GM19025 (cell line): Measurements from ENCODE around the gene PPID.
A peak's percentile ranks its signal among the peaks of the same experiment; 100 is the strongest.
"Not testable (repeated sequence)": the region's sequence is repeated elsewhere in the genome, so short reads cannot be mapped to it uniquely, and the experiment has no call there.

ENCODE experiments used
- ATAC-seq: cut with Tn5 transposase; IDR thresholded peaks from one replicate; pipeline ENCODE4 v1.9.1; 2021; ENCODE audit warnings: mild to moderate bottlenecking, low read depth, moderate library complexity; ENCODE audit not compliant: unreplicated experiment

The PPID gene

DNA sequence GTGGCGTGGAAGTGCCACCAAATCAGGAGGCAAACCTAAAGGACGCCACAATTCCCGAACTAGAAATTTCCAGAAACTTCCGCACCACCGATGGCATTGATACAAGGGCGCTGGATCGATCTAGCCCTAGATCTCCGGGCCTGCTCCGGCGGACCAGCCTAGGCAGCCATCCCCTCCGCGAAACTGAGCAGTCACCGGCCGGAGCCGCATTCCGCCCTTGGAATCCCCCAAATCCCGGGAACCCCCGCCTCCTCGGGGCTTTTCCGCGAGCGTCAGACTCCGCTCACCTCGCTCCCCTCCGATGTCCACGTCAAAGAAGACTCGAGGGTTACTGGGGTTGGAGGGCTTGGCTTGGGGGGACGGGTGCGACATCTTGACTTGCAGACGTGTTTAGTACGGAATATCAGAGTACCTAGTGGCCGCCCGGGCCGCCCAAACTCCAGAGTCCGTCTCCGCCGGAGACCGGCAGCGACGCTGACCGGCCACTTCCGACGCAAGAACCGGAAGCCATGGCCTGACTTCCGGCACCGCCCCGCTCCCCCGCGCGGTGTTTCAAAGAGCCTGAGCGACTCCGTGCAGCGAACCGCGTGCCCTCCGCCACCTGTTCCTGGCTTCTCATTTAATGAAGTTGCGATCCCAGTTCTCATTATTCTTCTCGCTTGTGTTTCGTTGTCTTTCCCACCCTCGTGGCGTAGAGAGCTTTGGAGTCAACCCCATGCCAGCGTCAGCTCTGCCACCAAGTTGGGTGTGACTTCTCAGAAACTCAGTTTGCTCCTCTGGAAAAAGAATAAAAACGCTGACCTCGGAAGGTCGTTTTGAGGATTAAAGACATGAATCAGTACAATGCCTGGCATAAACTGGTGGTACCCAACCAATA lies at the start of gene PPID:
Gene PPID (minus strand): TSS at position 480 of the 877 bp plus-strand sequence. CDS start 108 bp downstream, at position 372.
- peak; percentile 95 for ATAC-seq

DNA sequence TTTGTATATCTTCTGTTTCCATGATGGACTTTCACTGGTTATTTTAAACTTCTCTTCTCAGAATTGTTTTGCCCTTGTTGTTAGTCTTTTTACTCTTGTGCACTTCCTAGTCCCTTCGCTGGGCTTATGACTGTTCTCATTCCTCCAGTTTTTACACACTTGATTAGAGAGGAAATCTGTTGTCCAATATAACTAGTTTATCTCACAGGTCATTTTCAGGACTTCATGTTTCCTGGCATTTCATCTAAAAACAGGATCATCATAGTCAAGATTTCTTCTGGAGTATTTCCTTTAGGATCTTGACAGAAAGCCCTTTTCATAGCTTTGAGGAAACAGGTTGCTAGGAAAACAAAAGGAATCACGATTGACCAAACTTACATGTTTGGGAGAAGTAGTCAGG lies 48.6 kb upstream of the PPID start:
- no peak for ATAC-seq

DNA sequence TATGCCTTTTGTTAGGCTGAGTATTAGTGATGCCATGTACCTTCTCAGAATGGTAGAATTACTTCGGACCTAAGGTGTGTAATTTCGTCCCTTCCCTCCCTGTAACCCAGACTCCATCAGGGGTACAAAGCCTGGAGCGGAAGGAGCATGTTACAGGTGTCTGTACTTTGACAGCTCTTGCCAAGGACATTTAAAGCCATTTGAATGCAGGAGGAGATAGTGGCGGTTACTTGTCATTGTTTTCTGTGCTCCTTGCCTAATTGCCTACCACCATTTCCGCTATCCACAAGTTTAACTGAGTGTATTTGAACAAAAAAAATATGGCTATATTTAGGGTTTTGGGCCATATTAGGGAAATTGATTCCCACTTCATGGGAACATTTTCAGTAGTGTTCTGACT lies 47.5 kb upstream of the PPID start:
- ATAC-seq: no peak

DNA sequence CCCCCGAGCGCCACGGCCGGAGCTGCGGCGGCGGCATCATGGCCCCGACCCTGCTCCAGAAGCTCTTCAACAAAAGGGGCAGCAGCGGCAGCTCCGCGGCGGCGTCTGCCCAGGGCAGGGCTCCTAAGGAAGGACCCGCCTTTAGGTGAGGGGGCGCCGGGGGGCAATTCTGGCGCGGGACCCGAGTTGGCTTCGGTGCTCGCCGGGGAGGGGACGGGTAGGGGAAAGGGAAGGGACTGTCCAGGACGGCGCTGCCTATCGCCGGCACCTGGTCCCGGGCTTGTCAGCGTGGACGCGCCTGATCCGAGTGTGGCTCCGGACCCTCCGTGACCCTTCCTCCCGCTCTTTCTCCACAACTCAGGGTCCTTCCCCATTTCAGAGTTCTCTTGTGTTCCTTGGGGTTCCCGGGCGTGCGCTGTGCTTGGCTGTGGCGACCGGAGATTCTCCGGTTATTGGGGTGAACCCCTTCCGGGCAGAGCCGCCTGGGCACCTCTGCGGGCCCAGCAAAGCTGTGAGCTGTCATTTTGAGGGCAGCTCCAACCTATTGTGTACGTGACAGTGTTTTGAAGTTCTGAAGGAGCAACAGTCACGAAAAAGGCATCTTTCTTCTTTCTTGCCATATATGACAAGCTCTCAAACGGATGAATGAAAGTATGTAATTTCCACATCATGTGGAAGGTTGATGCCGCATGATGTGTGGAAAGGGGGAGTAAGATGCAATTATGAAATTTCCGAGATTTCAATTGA lies 46.2 kb upstream of the PPID start:
- ATAC-seq: peak; percentile 27

DNA sequence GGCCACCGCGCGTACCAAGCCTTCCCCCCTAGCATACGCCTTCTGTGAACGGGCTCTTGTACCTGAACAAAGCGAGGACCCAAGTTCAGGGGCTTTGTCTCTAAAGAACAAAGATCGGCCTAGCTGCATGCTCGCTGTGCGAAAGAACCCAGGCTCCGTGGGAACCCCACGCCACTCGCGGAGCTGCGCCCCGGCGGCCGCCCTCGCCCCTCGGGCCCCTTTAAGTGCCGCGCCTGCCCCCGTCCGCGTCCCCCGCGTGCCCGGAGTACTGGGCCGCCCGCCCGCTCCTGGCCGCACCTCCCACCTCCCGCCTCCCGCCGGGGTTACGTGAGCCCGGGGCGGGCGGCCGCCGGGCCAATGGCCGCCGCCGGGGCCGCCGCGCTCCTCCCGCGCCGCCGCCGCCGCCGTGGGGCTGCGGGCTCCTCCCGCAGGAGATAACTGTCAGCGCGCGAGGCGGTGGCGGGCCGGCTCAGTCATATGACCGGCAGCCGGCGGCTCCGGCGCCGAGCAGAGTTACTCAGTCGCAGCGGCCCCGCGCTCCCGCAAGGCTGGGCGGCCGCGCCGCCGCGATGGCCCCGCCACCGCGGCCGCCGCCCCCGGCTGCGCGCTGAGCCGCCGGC lies 45.5 kb upstream of the PPID start, which contains the start of gene FNIP2:
Gene FNIP2 (plus strand): TSS at position 472 of the 620 bp plus-strand sequence. CDS start 187 bp downstream, outside the sequence.
- peak; percentile 89 for ATAC-seq

DNA sequence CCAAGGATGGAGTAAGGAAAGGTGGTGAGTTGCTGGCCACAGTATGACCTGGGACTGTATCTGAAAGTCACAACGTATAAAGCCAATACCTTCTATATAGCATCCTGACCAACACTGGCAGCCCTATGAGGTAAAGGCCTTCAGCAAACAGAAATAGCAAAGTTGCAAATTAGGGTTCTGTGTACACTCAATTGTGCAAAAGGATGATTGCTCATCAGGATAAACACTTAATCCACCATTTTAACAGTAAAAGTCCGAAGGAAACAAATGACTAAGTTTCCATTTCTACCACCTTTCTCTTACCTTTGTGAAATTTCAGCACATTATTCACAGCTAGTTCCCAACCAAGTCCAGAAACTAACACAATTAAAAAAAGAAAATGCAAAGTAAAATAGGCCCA lies 44.3 kb upstream of the PPID start:
- no peak for ATAC-seq

DNA sequence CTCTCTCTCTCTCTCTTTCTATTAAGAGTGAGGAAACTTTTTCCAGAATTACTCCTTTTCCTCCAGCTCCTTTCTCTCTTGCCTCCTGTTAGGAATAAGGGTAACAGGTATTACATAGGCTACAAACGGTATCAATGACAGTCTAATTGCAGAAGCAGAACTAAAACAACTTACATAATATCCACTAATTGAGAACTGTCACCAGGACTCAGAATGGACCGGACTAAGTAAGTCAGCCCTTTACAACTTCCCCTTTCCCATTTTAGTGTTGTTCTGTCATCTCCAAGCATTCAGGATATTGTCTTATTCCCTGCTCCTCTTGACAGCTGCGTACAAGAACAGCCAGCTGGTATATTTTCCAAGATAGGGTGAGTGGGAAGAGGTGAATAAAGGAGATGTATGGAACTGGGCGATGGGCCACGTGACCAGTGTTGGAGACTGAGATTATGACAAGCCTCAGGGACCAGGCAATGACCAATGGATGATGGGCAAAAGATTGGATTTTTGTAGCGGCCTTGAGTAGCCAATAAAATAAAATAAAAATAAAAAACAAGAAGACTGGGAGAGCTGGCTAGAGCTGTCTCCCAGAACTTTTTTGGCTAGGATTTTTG lies 43.3 kb upstream of the PPID start:
- no peak for ATAC-seq

DNA sequence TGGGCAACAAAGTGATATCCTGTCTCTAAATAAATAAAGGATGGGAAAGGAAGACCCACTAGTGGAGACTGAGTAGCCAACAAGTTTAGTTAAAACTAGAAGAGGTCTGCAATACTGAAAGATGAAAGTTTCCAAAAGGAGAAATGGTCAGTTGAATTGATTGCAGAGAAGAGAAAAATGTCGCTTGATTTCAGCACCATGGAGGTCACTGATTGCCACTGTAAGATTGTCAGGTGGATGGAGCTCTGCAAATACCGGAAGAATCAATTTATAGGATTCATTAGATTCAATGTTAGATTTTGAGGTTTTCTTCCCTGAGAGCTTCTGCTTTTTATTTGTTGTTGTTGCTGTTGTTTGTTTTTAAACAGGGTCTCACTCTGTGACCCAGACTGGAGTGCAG lies 40.3 kb upstream of the PPID start:
- ATAC-seq: no peak

DNA sequence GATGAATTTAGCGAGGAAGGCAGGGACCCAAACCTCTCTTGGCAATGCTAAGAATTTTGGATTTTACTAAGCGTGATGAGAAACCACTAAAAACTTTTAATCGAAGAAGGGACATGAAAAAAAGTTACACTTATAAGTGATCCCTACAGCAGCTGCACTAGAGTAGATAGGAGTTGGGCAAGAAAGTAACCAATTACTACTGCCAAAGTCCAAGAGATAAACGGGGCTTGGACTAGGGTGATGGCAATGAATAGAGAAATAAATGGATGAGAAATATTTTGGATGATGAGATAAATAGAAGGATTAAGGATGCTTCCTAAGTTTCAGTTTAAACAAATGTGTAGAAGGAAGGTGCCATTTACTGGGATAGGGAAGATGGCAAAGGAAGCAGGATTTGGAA lies 39.4 kb upstream of the PPID start:
- no peak for ATAC-seq

DNA sequence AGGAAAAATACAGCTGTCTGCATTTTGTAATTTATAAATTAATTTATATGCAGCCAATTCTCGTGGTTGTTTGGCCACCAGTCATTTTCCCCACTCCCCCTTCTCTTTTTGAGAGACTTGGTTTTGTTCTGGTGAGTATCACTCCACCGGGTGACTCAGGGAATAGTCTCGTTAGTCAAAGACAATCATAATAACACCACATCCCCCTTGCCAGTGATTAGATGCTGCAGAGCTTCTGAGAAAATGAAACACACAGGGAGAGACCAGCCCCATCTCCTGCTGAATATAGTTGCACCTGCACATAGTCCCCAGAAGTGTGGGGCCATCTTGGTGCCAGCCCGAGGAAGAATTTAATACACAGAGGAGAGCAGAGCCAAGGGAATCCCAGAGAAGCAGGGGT lies 37.7 kb upstream of the PPID start:
- no peak for ATAC-seq

DNA sequence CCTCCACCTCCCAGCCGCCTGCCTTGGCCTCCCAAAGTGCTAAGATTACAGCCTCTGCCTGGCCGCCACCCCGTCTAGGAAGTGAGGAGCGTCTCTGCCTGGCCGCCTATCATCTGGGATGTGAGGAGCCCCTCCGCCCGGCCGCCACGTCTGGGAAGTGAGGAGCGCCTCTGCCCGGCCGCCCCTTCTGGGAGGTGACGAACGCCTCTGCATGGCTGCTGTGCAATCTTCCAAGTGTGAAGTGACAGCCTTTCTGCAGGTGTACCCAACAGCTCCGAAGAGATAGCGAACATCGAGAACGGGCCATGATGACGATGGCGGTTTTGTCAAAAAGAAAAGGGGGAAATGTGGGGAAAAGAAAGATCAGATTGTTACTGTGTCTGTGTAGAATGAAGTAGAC lies 36.3 kb upstream of the PPID start:
- ATAC-seq: not testable (repeated sequence)

DNA sequence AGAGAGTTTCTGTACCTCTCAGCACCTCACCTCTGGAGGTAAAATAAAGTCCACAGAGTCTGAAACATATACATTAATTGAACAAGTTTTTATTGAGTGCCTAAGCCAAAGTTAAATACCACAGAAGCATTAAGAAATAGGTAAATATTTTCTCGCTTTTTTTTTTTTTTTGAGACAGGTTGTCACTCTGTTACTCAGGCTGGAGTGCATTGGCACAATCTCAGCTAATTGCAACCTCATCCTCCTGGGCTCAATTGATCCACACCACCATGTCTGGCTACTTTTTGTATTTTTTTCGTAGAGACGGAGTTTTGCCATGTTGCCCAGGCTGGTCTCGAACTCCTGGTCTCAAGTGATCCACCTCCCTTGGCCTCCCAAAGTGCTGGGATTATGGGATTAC lies 35.5 kb upstream of the PPID start:
- ATAC-seq: no peak

DNA sequence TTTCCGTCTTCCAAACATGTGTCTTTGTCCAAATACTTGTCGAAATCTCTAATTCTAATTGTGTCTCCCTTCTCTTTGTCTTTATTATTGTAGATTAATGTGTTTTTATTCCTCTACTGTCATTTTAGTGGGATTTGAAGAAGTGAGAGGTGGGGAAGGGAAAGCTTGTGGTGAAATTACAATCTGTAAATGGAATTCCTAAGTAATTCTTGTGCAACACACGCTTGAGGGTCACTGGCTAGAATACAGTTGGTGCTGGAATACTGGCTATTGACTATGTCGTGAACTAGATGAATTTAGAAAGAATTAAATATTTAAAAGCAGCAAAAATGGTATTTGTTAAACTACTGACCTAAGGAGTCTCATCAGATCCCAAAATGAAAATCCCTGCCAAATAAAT lies 34.9 kb upstream of the PPID start:
- ATAC-seq: no peak

DNA sequence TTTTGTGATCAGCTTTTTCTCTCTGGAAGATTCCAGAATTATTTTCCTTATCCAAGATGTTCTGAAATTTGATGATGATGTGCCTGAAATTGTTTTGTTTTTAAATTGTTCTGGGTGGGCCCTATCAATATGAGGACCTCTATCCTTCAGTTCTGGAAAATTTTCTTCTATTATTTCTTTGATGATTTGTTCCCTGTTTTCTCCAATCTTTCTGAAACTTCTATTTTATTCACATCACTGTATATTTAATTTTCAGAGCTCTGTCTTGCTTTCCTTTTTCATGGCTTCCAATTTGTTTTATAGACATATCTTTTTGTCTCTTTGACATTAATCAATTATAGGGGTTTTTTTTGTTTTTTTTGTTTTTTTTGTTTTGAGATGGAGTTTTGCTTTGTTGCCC lies 33.4 kb upstream of the PPID start:
- no peak for ATAC-seq

DNA sequence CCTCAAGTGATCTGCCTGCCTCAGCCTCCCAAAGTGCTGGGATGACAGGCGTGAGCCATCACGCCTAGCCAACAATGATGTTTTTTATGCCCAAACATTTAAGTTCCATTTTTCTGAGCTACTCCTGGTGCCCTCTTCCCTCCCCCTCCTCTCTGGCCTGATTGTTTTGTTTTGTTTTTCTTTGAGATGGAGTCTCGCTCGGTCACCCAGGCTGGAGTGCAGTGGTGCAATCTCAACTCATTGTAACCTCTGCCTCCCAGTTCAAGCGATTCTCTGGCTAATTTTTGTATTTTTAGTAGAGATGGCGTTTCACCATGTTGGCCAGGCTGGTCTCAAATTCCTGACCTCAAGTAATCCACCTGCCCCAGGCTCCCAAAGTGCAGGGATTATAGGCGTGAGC lies 32.6 kb upstream of the PPID start:
- not testable (repeated sequence) for ATAC-seq

DNA sequence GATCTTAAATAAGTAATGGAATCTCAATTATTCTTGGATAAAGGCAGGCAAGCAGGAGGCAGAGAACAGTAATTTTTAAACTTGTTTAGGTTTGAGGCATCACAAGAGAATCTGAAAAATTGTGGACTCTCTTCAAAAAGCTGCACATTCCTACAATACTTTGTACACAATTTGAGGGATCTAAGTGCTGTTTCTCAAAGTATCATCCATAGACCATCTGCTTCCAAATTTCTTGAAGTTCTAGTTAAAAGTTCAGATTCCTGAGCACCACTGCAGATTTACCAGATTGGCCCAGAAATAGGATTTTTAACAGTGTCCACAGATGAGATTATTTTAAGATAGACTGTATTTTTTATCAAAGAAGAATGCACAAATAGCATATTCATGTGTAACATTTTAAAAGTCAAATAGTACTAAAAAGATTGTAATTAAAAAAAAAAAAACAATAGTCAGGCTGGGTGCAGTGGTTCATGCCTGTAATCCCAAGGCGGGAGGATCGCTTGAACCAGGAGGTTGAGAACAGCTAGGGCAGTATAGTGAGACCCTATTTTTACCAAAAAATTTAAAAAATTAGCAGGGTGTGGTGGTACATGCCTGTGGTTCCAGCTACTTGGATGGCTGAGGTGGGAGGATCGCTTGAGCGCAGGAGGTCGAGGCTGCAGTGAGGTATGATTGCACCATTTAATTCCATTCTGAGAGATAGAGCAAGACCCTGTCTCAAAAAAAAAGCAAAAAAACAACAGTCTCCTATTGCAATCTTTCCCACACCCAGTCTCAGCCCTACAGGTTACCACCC lies 31.4 kb upstream of the PPID start:
- ATAC-seq: no peak

DNA sequence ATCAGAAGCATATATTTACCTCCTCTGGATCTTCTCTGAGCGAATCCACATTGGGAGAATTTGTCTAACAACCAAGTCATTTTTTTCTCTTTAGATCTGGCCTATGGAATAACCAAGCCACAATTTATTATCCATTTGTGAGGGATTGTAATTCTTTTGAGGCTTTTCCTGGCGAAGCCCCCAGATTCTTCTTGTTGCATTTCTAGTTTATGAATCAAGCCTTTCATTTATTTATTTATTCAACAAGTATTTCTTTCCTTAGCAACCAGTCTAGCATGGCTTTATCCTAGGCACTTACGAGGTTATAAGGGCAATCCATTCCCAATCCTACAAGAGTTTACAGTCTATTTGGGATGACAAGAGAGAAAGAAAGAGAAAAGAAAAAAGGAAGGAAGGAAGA lies 27.2 kb upstream of the PPID start:
- no peak for ATAC-seq

DNA sequence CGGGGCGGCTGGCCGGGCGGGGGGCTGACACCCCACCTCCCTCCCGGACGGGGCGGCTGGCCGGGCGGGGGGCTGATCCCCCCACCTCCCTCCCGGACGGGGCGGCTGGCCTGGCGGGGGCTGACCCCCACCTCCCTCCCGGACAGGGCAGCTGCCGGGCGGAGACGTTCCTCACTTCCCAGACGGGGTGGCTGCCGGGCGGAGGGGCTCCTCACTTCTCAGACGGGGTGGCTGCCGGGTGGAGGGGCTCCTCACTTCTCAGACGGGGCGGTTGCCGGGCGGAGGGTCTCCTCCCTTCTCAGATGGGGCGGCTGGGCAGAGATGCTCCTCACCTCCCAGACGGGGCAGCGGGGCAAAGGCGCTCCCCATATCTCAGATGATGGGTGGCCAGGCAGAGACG lies 23.3 kb upstream of the PPID start:
- ATAC-seq: not testable (repeated sequence)

DNA sequence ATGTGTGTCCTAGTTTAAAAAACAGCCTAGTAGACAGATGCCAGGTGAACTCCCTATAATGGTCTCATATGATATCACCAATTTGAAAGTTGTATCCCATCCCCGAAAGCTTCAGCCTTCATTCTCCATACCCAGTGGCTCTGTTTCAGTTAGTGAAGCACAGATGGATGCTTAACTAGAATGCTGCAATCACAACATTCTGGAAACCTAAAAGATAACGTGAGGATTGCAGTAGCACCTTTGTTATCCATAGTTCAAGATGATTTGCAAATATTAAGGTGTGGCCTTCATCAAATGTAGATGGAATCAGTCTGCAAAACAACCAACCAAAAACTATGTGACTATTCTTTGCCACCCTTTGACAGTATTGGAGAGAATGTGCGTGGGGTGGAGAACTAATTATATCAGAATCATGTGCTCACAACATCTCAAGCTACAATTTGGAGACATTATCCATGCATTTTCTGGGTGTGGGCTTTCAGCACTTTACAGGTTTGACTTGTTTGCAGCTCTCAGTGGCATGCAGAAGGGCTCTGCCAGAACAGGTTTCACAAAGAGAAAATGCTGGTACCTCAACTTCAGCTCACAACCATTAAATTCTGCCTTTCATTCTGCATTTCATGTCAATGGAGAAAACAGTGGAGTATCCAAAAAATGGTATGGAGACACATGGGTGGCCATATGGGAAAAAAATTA lies 18.3 kb upstream of the PPID start:
- ATAC-seq: no peak
